ENCODE results near the gene DRC7.

Gene DRC7

GRCh38 chr16:57676553-57677085 lies 18.0 kb upstream of the DRC7 start:
- DNase-seq (ENCODE audit: low read depth, low spot score): no peak

- no peak for DNase-seq (ENCODE audit: low read depth, low spot score)
Observed at GRCh38 chr16:57677622-57678369, 16.8 kb upstream of the DRC7 start.

GRCh38 chr16:57679016-57679415 lies 15.6 kb upstream of the DRC7 start:
- DNase-seq (ENCODE audit: low read depth, low spot score): no peak

- no peak for DNase-seq (ENCODE audit: low read depth, low spot score)
Observed at GRCh38 chr16:57679767-57680482, 14.7 kb upstream of the DRC7 start.

- DNase-seq (ENCODE audit: low read depth, low spot score): no peak
Observed at GRCh38 chr16:57680842-57681375, 13.7 kb upstream of the DRC7 start.

GRCh38 chr16:57681950-57682728 lies 12.5 kb upstream of the DRC7 start:
- DNase-seq (ENCODE audit: low read depth, low spot score): no peak

DNA sequence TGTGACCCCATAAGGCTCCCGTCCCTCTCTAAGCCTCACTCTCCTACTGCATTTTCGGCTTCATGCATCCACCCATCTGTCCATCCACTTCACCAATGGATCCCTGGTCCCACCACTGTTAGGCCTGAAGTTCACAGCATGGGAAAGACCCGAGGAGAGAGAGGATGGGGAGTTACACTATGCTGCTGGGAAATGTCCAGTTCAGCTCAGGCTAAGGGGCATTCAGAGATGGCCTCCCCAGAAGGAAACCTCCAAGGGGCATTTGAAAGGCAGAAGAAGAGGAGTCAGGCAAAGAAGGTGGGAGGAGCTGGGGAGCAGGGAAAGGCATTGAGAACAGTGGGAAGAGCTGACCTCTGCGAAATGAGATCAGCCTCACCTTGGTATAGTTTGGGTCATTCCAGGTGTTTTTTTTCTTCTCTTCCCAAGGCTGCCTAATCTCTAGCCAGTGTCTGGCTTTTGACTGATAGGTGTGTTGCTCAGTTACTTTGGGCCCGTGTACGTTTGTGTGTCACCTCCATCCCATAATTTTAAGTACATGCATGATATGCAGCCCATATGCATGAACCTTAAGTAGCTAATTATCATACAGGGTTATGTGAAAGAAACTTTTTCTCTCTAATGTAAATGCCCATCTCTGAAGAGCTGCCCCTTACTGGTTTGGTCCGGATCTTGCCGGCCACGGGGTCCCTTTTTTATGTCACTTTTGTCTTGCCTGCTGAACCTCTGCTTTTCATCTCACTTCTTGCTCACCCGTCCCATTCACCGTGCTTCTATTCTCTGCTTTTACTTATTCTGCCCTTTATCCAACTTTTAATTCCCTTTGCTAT lies 11.6 kb upstream of the DRC7 start:
- DNase-seq (ENCODE audit: low read depth, low spot score): no peak

GRCh38 chr16:57683636-57684545 lies 10.7 kb upstream of the DRC7 start:
- DNase-seq (ENCODE audit: low read depth, low spot score): no peak

DNA sequence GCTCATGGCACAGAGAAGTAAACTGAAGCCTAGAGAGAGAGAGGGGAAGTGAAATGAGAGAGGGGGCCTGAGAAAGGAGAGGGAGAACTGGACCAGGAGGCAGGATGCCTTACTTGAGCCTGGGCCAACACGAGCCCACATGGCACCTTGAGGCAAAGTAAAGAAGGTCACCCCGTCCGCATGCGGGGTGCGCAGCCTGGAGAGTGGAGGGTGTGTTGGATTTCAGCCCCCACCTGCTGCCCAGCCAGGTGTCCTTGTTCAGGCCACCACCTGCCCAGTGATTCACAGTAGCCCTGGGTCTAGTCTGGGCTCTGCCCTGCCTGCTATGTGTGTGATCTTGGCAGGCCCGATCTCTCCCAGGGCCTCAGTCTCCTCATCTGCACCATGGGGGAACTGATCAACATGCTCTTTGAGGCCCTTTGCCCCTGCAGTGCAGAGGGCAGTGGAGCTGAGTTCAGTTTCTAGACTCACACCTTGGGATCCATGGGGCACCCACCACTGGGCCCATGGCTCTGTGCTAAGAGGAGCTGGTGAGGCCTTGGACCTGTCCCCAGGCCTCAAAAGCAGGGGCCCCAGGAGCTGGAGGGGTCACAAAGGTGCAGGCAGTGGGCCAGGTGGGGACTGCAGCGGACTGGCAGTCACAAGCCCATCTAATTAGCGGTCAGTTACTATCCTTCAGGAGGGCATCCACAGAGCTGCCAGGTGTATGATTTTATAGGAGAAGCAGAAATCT lies 9.8 kb upstream of the DRC7 start:
- DNase-seq (ENCODE audit: low read depth, low spot score): no peak

- DNase-seq (ENCODE audit: low read depth, low spot score): no peak
Observed at GRCh38 chr16:57685633-57686032, 9.0 kb upstream of the DRC7 start.

GRCh38 chr16:57686577-57686976 lies 8.0 kb upstream of the DRC7 start:
- DNase-seq (ENCODE audit: low read depth, low spot score): no peak

GRCh38 chr16:57687363-57687929 lies 7.2 kb upstream of the DRC7 start:
- DNase-seq (ENCODE audit: low read depth, low spot score): no peak

- DNase-seq (ENCODE audit: low read depth, low spot score): no peak
Observed at GRCh38 chr16:57688487-57688986, 6.1 kb upstream of the DRC7 start.

DNA sequence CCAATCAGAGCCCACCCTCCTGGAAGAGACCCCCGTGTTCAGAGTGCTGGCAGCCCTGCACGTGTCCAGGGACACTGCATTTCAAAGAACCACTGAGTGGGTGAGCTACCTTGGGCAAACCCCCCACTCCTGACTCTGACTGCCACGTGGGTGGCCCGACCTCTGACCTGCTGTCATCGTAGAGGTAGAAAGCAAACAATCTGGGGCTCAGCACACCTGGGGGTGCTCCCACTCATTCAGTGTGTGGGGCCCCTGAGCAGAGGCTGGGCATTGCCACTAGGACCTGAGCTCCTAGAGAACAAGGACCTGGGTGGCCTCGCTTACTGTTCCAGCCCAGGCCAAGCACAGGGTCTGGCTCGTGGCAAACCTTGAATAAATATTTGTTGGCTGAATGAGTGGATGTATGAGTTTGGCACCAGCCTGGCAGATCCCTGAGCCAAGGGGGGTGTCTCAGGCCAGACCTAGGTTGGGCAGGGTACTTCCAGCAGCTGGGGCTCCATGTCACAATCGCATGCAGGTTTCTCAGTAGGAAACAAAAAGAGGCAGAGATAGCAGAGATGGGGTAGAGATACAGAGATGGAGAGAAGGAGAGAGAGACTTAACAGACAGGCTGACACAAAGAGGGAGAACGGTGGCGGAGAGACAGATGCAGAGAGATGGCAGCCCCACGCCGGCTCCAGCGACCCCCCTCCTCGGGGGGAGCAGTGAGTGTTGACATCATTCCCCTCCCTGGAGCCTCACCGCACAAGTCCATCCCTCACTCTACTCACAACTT lies 5.4 kb upstream of the DRC7 start:
- DNase-seq (ENCODE audit: low read depth, low spot score): no peak

- DNase-seq (ENCODE audit: low read depth, low spot score): no peak
Observed at GRCh38 chr16:57689762-57690558, 4.6 kb upstream of the DRC7 start.

DNA sequence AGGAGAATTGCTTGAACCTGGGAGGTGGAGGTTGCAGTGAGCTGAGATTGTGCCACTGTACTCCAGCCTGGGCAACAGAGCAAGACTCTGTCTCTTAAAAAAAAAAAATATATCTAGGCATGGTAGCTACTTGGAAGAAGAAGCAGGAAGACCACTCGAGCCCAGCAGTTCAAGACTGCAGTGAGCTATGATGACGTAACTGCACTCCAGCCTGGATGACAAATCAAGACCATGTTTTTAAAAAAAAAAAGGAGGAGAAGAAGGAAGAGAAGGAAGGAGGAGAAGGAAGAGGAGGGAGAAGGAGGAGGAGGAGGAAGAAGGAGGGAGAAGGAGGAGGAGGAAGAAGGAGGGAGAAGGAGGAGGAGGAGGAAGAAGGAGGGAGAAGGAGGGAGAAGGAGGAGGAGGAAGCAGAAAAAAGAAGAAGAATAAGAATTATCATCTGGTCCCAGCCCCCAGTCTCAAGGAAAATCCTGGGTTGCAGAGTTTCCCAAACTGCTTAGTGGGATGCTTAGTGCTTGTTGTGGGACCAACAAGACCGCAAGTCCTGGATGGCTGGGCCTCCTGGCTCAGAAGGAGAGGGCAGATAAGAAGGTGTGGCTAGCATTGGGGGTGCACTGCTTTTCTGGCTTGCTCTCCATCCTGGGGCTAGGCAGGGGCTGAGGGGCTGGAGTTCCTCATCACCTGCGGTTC lies 3.7 kb upstream of the DRC7 start:
- no peak for DNase-seq (ENCODE audit: low read depth, low spot score)

DNA sequence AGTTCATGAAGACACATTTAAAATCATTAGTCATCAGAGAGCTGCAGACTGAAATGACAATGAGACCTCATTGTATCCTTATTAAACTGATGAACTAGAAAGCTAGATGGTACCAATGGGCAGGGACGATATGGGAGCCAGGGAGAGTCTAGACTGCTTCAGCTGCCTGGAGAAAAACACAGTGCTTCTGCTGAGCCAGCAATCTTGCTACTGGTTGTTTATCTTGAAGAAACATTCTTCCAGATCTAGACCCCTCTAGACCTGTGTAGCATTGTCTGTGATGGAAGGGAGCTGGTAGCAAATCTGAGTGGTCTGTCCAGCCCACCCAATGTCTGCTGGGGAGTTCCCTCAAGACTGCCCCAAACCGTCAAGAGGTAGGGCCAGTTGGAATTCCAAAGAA lies 2.0 kb upstream of the DRC7 start:
- no peak for DNase-seq (ENCODE audit: low read depth, low spot score)

Measured in activated CD4-positive, CD25-positive, alpha-beta regulatory T cell treated with anti-CD3 and anti-CD28 coated beads, Interleukin-2, amount 50 U/mL, for 16 hours (primary cell).